ENCODE data around the gene SBF2. TPM values are rescaled to one million over a fixed set of nuclear protein-coding genes. Genes with fewer than 3 reads are reported as not detected.

Gene SBF2
- polyA plus RNA-seq, 1 donor (not counting 4 experiments of a cell fraction or from before 2014, with no cell fraction given) = 24.5 TPM

DNA sequence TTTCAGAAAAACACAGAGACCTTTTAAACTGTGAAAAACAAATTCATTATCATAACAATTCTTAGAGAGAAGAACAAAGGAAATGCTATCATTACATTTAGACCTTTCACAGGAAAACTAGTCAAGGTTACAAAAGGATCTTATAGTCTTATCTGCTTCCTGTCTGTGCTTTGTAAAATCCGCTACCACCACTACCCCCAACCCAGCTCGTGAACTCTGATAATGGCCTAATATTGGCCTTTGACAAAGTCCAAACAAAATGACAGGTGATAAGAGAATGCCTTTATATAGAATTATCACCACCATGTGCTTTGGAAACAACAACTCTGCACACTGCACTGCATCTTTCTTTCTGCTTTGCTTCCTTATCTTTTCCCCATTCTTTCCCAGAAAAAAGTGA, 272.5 kb downstream of the SBF2 start:
- Histone ChIP-seq H3K4me1 (ENCODE audit: control insufficient read depth, extremely low read depth, insufficient read depth, low read length) (no peaks in the 10 kb centered on the region), H3K4me2 (ENCODE audit: control insufficient read depth, extremely low read depth, insufficient read depth, low read depth, low read length) (no peak overlapping the region), H4K20me1 (ENCODE audit: control insufficient read depth, extremely low read depth, insufficient read depth, low read length) (no peaks in the 10 kb centered on the region), H3K9me3 (ENCODE audit: control insufficient read depth, low read depth, low read length) (no peaks in the 10 kb centered on the region), H3K36me3 (ENCODE audit: control insufficient read depth in 2 of 2, extremely low read depth in 1 of 2, insufficient read depth in 2 of 2, low read length in 2 of 2) (peaks cover 0 to 3% of the 10 kb centered on the region in 2 experiments), H3K4me3 (ENCODE audit: control insufficient read depth in 2 of 3, extremely low read depth in 1 of 3, insufficient read depth in 2 of 3, low read depth in 1 of 3, low read length in 3 of 3) (no peak overlapping the region), H3K9me1 (ENCODE audit: control insufficient read depth, extremely low read depth, insufficient read depth, low read length) (no peaks in the 10 kb centered on the region), H3K27me3 (ENCODE audit: control insufficient read depth, extremely low read depth, insufficient read depth, low read length) (no peaks in the 10 kb centered on the region), H3K9ac (ENCODE audit: control insufficient read depth, extremely low read depth, insufficient read depth, low read length) (no peak overlapping the region), H3K79me2 (ENCODE audit: control insufficient read depth, insufficient read depth, low read length) (no peaks in the 10 kb centered on the region), H3K27ac (ENCODE audit: control insufficient read depth, insufficient read depth, low read length) (no peak overlapping the region), H2AFZ (ENCODE audit: control insufficient read depth, low read length) (no peak overlapping the region)
- DNase-seq (ENCODE audit: low read depth, low spot score) = no peak
- dilution Hi-C loops (cut with MboI; ENCODE audit: extremely low pct_ligation_motif_present, low sequenced_read_pairs) = no loop called here
- TF ChIP-seq EZH2 (IDR thresholded peaks at IDR 0.05; ENCODE audit: low read length) (no peak), CTCF (optimal IDR thresholded peaks at IDR 0.05 in 1 of 3, IDR thresholded peaks at IDR 0.05 in 1 of 3, conservative IDR thresholded peaks at IDR 0.05 in 1 of 3; ENCODE audit: extremely low read depth in 1 of 3, insufficient read depth in 2 of 3, low read length in 3 of 3) (no peak)
- FAIRE-seq = peak; percentile 17

DNA sequence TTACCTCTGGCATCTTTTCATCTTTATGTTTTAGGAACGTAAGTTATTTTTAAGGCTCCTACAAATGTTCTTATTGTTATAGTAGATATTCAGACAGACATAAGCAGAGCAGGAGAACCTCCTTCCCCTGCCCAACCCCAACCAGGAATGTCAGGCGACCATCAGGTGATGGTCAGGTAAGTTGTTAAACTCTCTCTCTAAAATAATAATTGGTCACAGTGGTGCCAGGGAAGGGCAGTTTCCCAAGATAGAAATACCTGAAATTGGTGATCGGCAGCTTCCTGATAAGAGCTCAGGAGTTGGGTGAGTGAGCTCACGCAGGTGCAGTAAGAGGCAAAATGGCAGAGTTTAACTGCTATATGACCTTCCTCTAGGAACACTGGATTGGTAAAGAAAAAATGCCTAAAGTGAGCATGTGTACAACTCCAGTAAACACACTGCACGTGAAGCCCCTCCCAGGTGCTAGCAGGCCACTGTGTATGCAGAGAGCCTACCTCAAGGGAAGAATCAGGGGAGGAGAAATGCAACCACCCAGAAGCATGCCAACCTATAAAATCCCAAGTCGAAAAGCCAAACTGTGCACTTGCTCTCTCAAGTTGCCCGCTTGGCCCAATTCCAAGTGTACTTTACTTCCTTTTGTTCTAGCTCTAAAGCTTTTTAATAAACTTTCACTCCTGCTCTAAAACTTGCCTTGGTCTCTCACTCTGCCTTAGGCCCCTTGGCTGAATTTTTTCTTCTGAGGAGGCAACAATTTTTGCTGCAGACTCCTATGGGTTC, 273.9 kb downstream of the SBF2 start:
- Histone ChIP-seq H3K27ac (ENCODE audit: control insufficient read depth, insufficient read depth, low read length) (no peak overlapping the region), H3K36me3 (ENCODE audit: control insufficient read depth in 2 of 2, extremely low read depth in 1 of 2, insufficient read depth in 2 of 2, low read length in 2 of 2) (peaks cover 0 to 3% of the 10 kb centered on the region in 2 experiments), H3K4me3 (ENCODE audit: control insufficient read depth in 2 of 3, extremely low read depth in 1 of 3, insufficient read depth in 2 of 3, low read depth in 1 of 3, low read length in 3 of 3) (no peak overlapping the region), H3K4me2 (ENCODE audit: control insufficient read depth, extremely low read depth, insufficient read depth, low read depth, low read length) (no peak overlapping the region), H3K79me2 (ENCODE audit: control insufficient read depth, insufficient read depth, low read length) (no peaks in the 10 kb centered on the region), H3K27me3 (ENCODE audit: control insufficient read depth, extremely low read depth, insufficient read depth, low read length) (no peaks in the 10 kb centered on the region), H4K20me1 (ENCODE audit: control insufficient read depth, extremely low read depth, insufficient read depth, low read length) (no peaks in the 10 kb centered on the region), H3K9ac (ENCODE audit: control insufficient read depth, extremely low read depth, insufficient read depth, low read length) (no peak overlapping the region), H3K9me1 (ENCODE audit: control insufficient read depth, extremely low read depth, insufficient read depth, low read length) (no peaks in the 10 kb centered on the region), H3K9me3 (ENCODE audit: control insufficient read depth, low read depth, low read length) (no peaks in the 10 kb centered on the region), H3K4me1 (ENCODE audit: control insufficient read depth, extremely low read depth, insufficient read depth, low read length) (no peaks in the 10 kb centered on the region), H2AFZ (ENCODE audit: control insufficient read depth, low read length) (no peak overlapping the region)
- FAIRE-seq = no peak
- TF ChIP-seq EZH2 (IDR thresholded peaks at IDR 0.05; ENCODE audit: low read length) = no peak
- no peak for TF ChIP-seq CTCF (optimal IDR thresholded peaks at IDR 0.05 in 1 of 3, IDR thresholded peaks at IDR 0.05 in 1 of 3, conservative IDR thresholded peaks at IDR 0.05 in 1 of 3; ENCODE audit: extremely low read depth in 1 of 3, insufficient read depth in 2 of 3, low read length in 3 of 3)
- dilution Hi-C loops (cut with MboI; ENCODE audit: extremely low pct_ligation_motif_present, low sequenced_read_pairs) = no loop called here
- DNase-seq (ENCODE audit: low read depth, low spot score) = no peak

Data from keratinocyte (primary cell).